CD8-positive, alpha-beta memory T cell (primary cell): ENCODE data around the gene SLC44A5. TPM values are rescaled to one million over a fixed set of nuclear protein-coding genes. Genes with fewer than 3 reads are reported as not detected.

Source experiments
- CTCF ChIA-PET: fragments of 350-600 bp; sonication (Branson Sonifier 250); formaldehyde crosslinking; loops from one replicate; lab custom pipeline; 2021; ENCODE audit warnings: antibody characterized with exemption; lab: Charles Lee
- POLR2A ChIA-PET: fragments of 350-600 bp; sonication (Branson Sonifier 250); formaldehyde crosslinking; loops from one replicate; lab custom pipeline; 2021; ENCODE audit warnings: antibody characterized with exemption; lab: Charles Lee
- DNase-seq, 5 donors: peaks; one replicate each; pipeline versions ENCODE4 v3.0.0 to v3.0.0-alpha.2; 2020 to 2022; ENCODE audit warnings: mixed read lengths in 1 of 5
- H3K27ac ChIP-seq: one replicate; pipeline ENCODE4 v1.7.0; 2013; ENCODE audit warnings: low read depth, mild to moderate bottlenecking, low read length, moderate library complexity
- H3K27me3 ChIP-seq: 2 replicates; pipeline ENCODE4 v1.7.0; 2013; ENCODE audit warnings: low read length, mild to moderate bottlenecking; ENCODE audit not compliant: insufficient read depth, poor library complexity, severe bottlenecking
- H3K36me3 ChIP-seq: 2 replicates; pipeline ENCODE4 v1.7.0; 2013; ENCODE audit warnings: mild to moderate bottlenecking, low read length, moderate library complexity; ENCODE audit not compliant: insufficient read depth
- H3K4me1 ChIP-seq: 2 replicates; pipeline ENCODE4 v1.7.0; 2013; ENCODE audit warnings: mild to moderate bottlenecking, low read length, moderate library complexity; ENCODE audit not compliant: insufficient read depth
- H3K4me3 ChIP-seq: 2 replicates; pipeline ENCODE4 v1.7.0; 2013; ENCODE audit warnings: mild to moderate bottlenecking, low read length
- H3K9me3 ChIP-seq: 2 replicates; pipeline ENCODE4 v1.7.0; 2013; ENCODE audit warnings: mild to moderate bottlenecking, low read length
- H3K27ac Mint-ChIP-seq, 8 donors: one replicate each; pipeline ENCODE4 v1.8.0; 2020 to 2021; ENCODE audit warnings: mixed read lengths in 8 of 8, mild to moderate bottlenecking in 6 of 8, inconsistent platforms in 3 of 8, moderate library complexity in 3 of 8
- H3K27me3 Mint-ChIP-seq, 2 donors: one replicate each; pipeline ENCODE4 v1.8.0; 2020 to 2021; ENCODE audit warnings: mixed read lengths in 2 of 2, mild to moderate bottlenecking in 1 of 2, moderate library complexity in 1 of 2
- H3K36me3 Mint-ChIP-seq, 3 donors: one replicate each; pipeline ENCODE4 v1.8.0; 2020 to 2021; ENCODE audit warnings: mixed read lengths in 3 of 3, inconsistent platforms in 1 of 3, mild to moderate bottlenecking in 1 of 3
- H3K4me1 Mint-ChIP-seq, 3 donors: one replicate each; pipeline ENCODE4 v1.8.0; 2020 to 2021; ENCODE audit warnings: mixed read lengths in 3 of 3, inconsistent platforms in 1 of 3, mild to moderate bottlenecking in 1 of 3
- H3K4me3 Mint-ChIP-seq, 7 donors: one replicate each; pipeline ENCODE4 v1.8.0; 2020 to 2021; ENCODE audit warnings: mixed read lengths in 7 of 7, mild to moderate bottlenecking in 6 of 7, moderate library complexity in 4 of 7, inconsistent platforms in 2 of 7
- H3K9me3 Mint-ChIP-seq, 5 donors: one replicate each; pipeline ENCODE4 v1.8.0; 2020 to 2022; ENCODE audit warnings: mixed read lengths in 5 of 5, mild to moderate bottlenecking in 3 of 5, moderate library complexity in 2 of 5, inconsistent platforms in 1 of 5
- polyA plus RNA-seq: library from polyadenylated mRNA; unstranded; fragments of 300-500 nt; fragmentation: Illumina TruSeq; gene quantifications from one replicate; pipeline ENCODE4 v1.2.3, GENCODE V29; 2021
- total RNA-seq, 2 experiments: library from RNA; stranded (reverse); gene quantifications; one replicate each; pipeline ENCODE4 v1.2.3, GENCODE V29; 2021

SLC44A5 gene
- total and polyA plus RNA-seq, 3 experiments from 2014 or later = 0.24 to 0.53 (median 0.29) TPM

DNA sequence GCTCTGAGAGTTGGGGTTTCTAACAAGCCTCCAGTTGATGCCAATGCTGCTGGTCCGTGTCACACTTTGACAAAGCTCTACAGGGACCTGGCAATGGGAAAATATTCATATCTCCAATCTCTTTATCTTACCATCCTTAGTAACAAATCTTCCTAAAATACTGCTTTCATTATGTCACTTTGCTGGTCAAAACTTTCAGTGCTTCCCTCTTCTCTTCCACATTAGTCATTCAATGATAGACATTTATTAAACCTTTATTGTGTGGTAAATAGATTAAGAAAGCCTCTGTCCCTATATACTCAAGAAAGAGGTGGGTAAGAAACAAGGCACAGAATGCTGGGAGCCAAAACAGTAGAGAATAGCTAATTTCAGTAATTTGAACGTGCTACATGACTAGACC is 79.3 kb downstream of the SLC44A5 start:
- Mint-ChIP-seq H3K4me3 (no peak overlapping the region), H3K4me1 (no peaks in the 10 kb centered on the region), H3K36me3 (no peaks in the 10 kb centered on the region), H3K9me3 (peaks cover 0 to 2% (median 0%) of the 10 kb centered on the region in 5 donors), H3K27ac (no peak overlapping the region), H3K27me3 (peaks cover 0 to 4% of the 10 kb centered on the region in 2 donors)
- CTCF ChIA-PET = no interaction called here
- Histone ChIP-seq H3K27me3 (no peaks in the 10 kb centered on the region), H3K27ac (no peak overlapping the region), H3K4me3 (no peak overlapping the region), H3K36me3 (no peaks in the 10 kb centered on the region), H3K9me3 (no peaks in the 10 kb centered on the region), H3K4me1 (no peaks in the 10 kb centered on the region)
- no peak for DNase-seq
- POLR2A ChIA-PET = no interaction called here

DNA sequence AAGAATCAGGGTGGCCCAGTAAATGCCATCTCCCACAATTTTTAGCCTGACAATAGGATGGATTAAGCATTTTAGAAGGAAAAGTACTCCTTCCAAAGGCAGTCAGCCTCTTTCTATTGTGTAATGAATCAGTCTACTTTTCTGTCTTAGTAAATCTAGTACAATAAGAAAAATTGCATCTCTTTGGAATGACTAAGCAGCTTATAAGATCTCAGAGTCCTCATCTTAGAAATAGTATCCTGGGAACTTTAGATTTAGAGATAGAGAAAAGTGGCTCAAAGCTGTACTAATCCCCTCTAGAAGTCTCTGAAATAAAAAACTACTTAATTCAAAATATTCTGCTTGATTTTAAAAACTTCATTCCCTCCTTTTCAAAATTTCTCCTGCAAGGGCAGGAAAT is 81.4 kb downstream of the SLC44A5 start:
- Mint-ChIP-seq H3K4me1 (no peaks in the 10 kb centered on the region), H3K4me3 (no peak overlapping the region), H3K27ac (no peak overlapping the region), H3K9me3 (peaks cover 0 to 5% (median 1%) of the 10 kb centered on the region in 5 donors), H3K27me3 (peaks cover 0 to 4% of the 10 kb centered on the region in 2 donors), H3K36me3 (no peaks in the 10 kb centered on the region)
- no peaks in the 10 kb centered on the region for H3K4me1 ChIP-seq
- H3K27ac ChIP-seq = no peak overlapping the region
- ChIA-PET CTCF (no interaction called here), POLR2A (no interaction called here)
- H3K9me3 ChIP-seq = no peaks in the 10 kb centered on the region
- H3K27me3 ChIP-seq = no peaks in the 10 kb centered on the region
- DNase-seq = no peak
- no peak overlapping the region for H3K4me3 ChIP-seq
- H3K36me3 ChIP-seq = no peaks in the 10 kb centered on the region

DNA sequence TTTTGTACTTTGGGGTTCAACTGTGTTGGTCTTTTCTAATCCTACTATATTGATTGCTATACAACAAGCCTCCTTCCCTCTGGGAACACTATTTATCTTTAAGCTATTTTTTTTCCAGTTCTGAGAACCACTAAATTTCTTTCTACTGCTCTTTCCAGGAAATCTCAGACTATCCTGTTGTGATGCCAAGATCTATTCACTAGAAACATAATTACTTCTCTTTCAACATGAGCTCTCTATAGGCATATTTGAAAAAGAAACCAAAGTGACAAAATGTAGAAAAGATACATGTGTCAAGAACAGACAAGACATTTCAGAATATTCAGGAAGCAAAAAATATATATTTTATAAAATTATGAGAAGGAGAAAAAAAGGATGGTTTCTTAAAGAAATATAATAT is 82.9 kb downstream of the SLC44A5 start:
- peaks cover 0 to 5% (median 2%) of the 10 kb centered on the region in 5 donors for H3K9me3 Mint-ChIP-seq
- no peaks in the 10 kb centered on the region for H3K4me1 Mint-ChIP-seq
- Histone ChIP-seq H3K9me3 (no peaks in the 10 kb centered on the region), H3K4me3 (no peak overlapping the region), H3K27me3 (no peaks in the 10 kb centered on the region), H3K4me1 (no peaks in the 10 kb centered on the region), H3K27ac (no peak overlapping the region), H3K36me3 (no peaks in the 10 kb centered on the region)
- H3K4me3 Mint-ChIP-seq = no peak overlapping the region
- ChIA-PET CTCF (no interaction called here), POLR2A (no interaction called here)
- no peak overlapping the region for H3K27ac Mint-ChIP-seq
- no peaks in the 10 kb centered on the region for H3K27me3 Mint-ChIP-seq
- H3K36me3 Mint-ChIP-seq = no peaks in the 10 kb centered on the region
- no peak for DNase-seq

DNA sequence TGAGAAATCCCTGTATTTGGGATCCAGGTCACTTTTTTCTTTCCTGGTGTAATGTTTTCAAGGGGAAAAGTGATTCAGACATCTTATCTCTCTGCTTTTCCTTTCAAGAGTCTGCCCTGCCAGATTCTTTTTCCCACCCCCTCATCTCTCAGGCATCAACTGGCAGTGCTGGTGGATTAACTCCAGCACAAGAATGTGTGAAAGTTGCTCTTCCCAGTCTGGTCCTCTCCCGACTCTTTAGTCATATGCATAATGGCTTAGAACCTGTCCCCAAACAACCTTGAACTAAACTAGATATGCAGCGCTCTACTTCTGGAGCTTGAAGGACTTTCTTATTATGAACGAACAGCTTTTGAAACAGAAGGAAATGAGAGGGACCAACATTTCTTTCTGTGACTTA is 88.5 kb downstream of the SLC44A5 start:
- Mint-ChIP-seq H3K27ac (no peak overlapping the region), H3K4me1 (no peaks in the 10 kb centered on the region)
- POLR2A ChIA-PET = no interaction called here

DNA sequence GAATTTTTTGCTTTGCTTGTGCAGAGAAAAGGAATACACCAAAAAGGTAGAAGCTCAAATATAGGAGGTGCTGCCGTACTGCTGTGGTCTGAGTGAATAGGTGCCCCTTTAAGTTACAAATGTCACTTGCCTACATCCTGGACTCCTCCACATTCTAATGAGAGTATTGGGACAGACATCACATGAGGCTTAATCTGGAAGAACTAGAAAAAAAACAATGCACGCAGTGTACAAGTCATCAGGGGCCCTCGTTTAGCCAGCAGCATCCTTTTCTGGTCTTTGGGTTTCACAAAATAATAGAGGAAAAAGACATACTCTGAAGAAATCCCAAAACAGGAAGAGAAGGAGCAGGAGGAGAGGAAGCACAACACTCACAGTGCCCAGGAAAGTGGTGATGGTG is 89.3 kb downstream of the SLC44A5 start:
- POLR2A ChIA-PET = no interaction called here
- H3K27ac Mint-ChIP-seq = no peak overlapping the region
- peaks cover 0 to 7% (median 2%) of the 10 kb centered on the region in 5 donors for H3K9me3 Mint-ChIP-seq
- H3K27ac ChIP-seq = no peak overlapping the region
- no peaks in the 10 kb centered on the region for H3K4me1 ChIP-seq
- no peak for DNase-seq
- CTCF ChIA-PET = no interaction called here
- H3K27me3 Mint-ChIP-seq = peaks cover 0 to 4% of the 10 kb centered on the region in 2 donors
- H3K36me3 Mint-ChIP-seq = no peaks in the 10 kb centered on the region
- no peaks in the 10 kb centered on the region for H3K36me3 ChIP-seq
- no peaks in the 10 kb centered on the region for H3K4me1 Mint-ChIP-seq
- H3K9me3 ChIP-seq = no peaks in the 10 kb centered on the region
- no peak overlapping the region for H3K4me3 Mint-ChIP-seq
- no peaks in the 10 kb centered on the region for H3K27me3 ChIP-seq
- no peak overlapping the region for H3K4me3 ChIP-seq

More for the DNA sequence above, 88.5 kb downstream of the SLC44A5 start:
- DNase-seq = no peak
- no peak overlapping the region for H3K27ac ChIP-seq
- peaks cover 0 to 3% (median 2%) of the 10 kb centered on the region in 5 donors for H3K9me3 Mint-ChIP-seq
- H3K27me3 Mint-ChIP-seq = peaks cover 0 to 2% of the 10 kb centered on the region in 2 donors
- H3K4me3 Mint-ChIP-seq = no peak overlapping the region
- no peaks in the 10 kb centered on the region for H3K4me1 ChIP-seq
- H3K4me3 ChIP-seq = no peak overlapping the region
- H3K36me3 ChIP-seq = no peaks in the 10 kb centered on the region
- no peaks in the 10 kb centered on the region for H3K36me3 Mint-ChIP-seq
- H3K27me3 ChIP-seq = no peaks in the 10 kb centered on the region
- H3K9me3 ChIP-seq = no peaks in the 10 kb centered on the region
- CTCF ChIA-PET = no interaction called here

DNA sequence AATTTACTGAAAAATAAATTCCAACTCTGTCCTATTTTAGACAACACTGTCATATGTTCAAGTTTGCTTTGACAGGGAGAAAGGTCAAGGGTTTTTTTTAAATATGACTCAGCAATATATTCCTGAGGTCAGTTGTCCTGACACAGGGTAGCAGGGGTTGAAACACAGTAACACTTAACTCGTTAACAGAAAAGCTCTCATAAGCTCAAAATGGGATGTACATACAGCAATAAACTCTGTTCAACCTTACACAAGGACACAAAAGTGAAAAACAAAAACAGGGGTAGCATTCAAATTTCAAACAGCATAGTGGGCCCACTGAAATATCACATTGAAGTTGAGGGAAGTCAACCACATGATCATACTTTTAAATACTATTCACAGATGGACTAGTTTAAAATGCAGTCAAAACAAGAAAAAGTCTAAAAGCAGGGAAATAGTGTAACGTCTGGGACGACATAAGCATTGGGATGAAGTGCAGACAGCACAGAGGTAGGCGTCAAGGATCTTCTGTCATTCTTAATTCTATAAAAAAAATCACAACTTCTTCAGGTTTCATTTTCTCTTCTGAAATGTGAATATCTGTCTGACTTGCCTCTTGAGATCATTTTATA is 89.9 kb downstream of the SLC44A5 start:
- Histone ChIP-seq H3K27me3 (no peaks in the 10 kb centered on the region), H3K9me3 (no peaks in the 10 kb centered on the region), H3K4me1 (no peaks in the 10 kb centered on the region), H3K36me3 (no peaks in the 10 kb centered on the region), H3K4me3 (no peak overlapping the region), H3K27ac (no peak overlapping the region)
- ChIA-PET POLR2A (no interaction called here), CTCF (no interaction called here)
- Mint-ChIP-seq H3K27ac (no peak overlapping the region), H3K9me3 (peaks cover 0 to 6% (median 0%) of the 10 kb centered on the region in 5 donors), H3K27me3 (peaks cover 0 to 4% of the 10 kb centered on the region in 2 donors), H3K4me3 (no peak overlapping the region), H3K36me3 (no peaks in the 10 kb centered on the region), H3K4me1 (no peaks in the 10 kb centered on the region)
- no peak for DNase-seq

DNA sequence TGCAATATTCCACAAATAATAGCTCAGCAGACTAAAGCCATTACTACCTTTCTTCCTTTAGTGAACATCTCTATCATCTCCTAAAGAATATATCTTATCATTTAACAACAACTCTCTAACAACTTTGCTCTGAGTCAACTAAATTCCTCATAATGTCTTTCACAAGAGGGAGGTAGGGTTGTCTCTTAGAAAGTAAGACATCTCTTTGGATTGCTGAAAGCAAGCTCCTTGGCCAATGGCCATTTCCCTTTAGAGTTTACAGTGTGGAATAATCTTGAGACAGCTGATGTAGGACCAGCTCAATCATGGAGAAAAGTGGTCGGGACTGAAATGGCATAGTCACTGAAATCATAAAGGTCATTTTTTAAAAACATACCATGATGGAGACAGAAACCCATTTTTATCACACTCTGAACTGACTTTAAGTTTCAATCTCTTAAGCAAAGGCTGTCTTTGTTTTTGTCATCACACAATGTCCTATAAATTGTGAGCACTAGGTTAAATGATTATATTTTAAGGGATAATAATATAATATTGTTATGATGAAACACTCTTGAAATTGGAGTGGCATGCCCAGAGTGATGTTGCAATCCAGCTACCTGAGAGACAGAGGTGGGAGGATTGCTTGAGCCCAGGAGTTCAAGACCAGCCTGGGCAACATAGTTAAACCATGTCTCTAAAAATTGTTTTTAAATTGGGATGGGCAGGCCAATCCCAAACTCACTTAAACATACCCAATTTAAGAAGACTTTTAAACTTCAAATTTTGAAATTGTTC is 91.1 kb downstream of the SLC44A5 start:
- DNase-seq = no peak
- H3K4me3 Mint-ChIP-seq = no peak overlapping the region
- no peaks in the 10 kb centered on the region for H3K36me3 Mint-ChIP-seq
- Histone ChIP-seq H3K36me3 (no peaks in the 10 kb centered on the region), H3K4me3 (no peak overlapping the region), H3K27me3 (no peaks in the 10 kb centered on the region), H3K27ac (no peak overlapping the region), H3K9me3 (no peaks in the 10 kb centered on the region), H3K4me1 (no peaks in the 10 kb centered on the region)
- no peak overlapping the region for H3K27ac Mint-ChIP-seq
- POLR2A ChIA-PET = no interaction called here
- no peaks in the 10 kb centered on the region for H3K4me1 Mint-ChIP-seq
- CTCF ChIA-PET = no interaction called here
- peaks cover 0 to 7% (median 0%) of the 10 kb centered on the region in 5 donors for H3K9me3 Mint-ChIP-seq
- peaks cover 0 to 4% of the 10 kb centered on the region in 2 donors for H3K27me3 Mint-ChIP-seq

DNA sequence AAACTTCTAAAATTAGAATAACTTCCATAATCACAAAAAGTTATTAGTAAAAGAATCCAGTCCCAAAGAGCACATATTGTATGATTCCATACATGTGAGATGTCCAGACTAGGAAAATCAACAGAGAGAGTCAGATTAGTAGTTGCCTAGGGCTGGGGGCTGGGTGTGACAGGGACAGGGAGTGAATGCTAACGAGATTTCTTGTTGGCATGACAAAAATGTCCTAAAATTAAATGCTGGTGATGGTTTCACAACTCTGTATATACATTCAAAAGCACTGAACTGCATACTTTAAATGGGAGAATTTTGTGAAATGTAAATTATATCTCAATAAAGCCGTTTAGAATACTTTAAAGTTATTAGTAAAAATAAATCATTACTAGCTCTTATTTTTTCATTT is 92.2 kb downstream of the SLC44A5 start:
- H3K36me3 Mint-ChIP-seq = no peaks in the 10 kb centered on the region
- POLR2A ChIA-PET = no interaction called here
- no peak overlapping the region for H3K4me3 Mint-ChIP-seq

More for the DNA sequence above, 92.2 kb downstream of the SLC44A5 start:
- Mint-ChIP-seq H3K27me3 (peaks cover 0 to 4% of the 10 kb centered on the region in 2 donors), H3K9me3 (peaks cover 0 to 7% (median 0%) of the 10 kb centered on the region in 5 donors), H3K4me1 (no peaks in the 10 kb centered on the region), H3K27ac (no peak overlapping the region)
- Histone ChIP-seq H3K36me3 (no peaks in the 10 kb centered on the region), H3K4me3 (no peak overlapping the region), H3K27ac (no peak overlapping the region), H3K4me1 (no peaks in the 10 kb centered on the region), H3K9me3 (no peaks in the 10 kb centered on the region), H3K27me3 (no peaks in the 10 kb centered on the region)
- CTCF ChIA-PET = no interaction called here
- no peak for DNase-seq
